H9 (cell line): ENCODE data around the gene RETN. TPM values are rescaled to one million over a fixed set of nuclear protein-coding genes. Genes with fewer than 3 reads are reported as not detected.

Source experiments
- DNase-seq: peaks from one replicate; pipeline ENCODE4 v3.0.0-alpha.2; 2017
- H2AFZ ChIP-seq: one replicate; pipeline ENCODE4 v1.6.1; 2013; ENCODE audit warnings: mild to moderate bottlenecking, low read length, control low read depth, moderate library complexity
- H2AK5ac ChIP-seq: 2 replicates; pipeline ENCODE4 v1.6.1; 2013; ENCODE audit warnings: low read length, control low read depth, mixed read lengths; ENCODE audit not compliant: insufficient read length
- H2BK120ac ChIP-seq: one replicate; pipeline ENCODE4 v1.6.1; 2013; ENCODE audit warnings: low read depth, mild to moderate bottlenecking, low read length, control low read depth, inconsistent platforms; ENCODE audit not compliant: poor library complexity, severe bottlenecking
- H2BK12ac ChIP-seq: 2 replicates; pipeline ENCODE4 v1.6.1; 2013; ENCODE audit warnings: low read length, control low read depth, mixed read lengths, low read depth; ENCODE audit not compliant: insufficient read length
- H2BK15ac ChIP-seq: 2 replicates; pipeline ENCODE4 v1.6.1; 2013; ENCODE audit warnings: low read depth, low read length, control low read depth
- H2BK20ac ChIP-seq: one replicate; pipeline ENCODE4 v1.6.1; 2013; ENCODE audit warnings: low read depth, mild to moderate bottlenecking, low read length, control low read depth, inconsistent platforms; ENCODE audit not compliant: poor library complexity, severe bottlenecking
- H2BK5ac ChIP-seq: 2 replicates; pipeline ENCODE4 v1.6.1; 2013; ENCODE audit warnings: low read length, control low read depth, mixed read lengths; ENCODE audit not compliant: insufficient read length
- H3K14ac ChIP-seq: 2 replicates; pipeline ENCODE4 v1.6.1; 2013; ENCODE audit warnings: low read length, control low read depth; ENCODE audit not compliant: insufficient read depth
- H3K18ac ChIP-seq: 2 replicates; pipeline ENCODE4 v1.6.1; 2013; ENCODE audit warnings: low read depth, mild to moderate bottlenecking, mixed read lengths, low read length, control low read depth; ENCODE audit not compliant: insufficient read length
- H3K23ac ChIP-seq: 2 replicates; pipeline ENCODE4 v1.6.1; 2013; ENCODE audit warnings: low read length, control low read depth, mixed read lengths, low read depth; ENCODE audit not compliant: insufficient read length
- H3K23me2 ChIP-seq: 2 replicates; pipeline ENCODE4 v1.6.1; 2013; ENCODE audit warnings: low read depth, mild to moderate bottlenecking, mixed read lengths, low read length, control low read depth; ENCODE audit not compliant: insufficient read length, poor library complexity, severe bottlenecking
- H3K27ac ChIP-seq: 2 replicates; pipeline ENCODE4 v1.5.1; 2013; ENCODE audit warnings: low read length, control low read depth, mixed read lengths, low read depth; ENCODE audit not compliant: insufficient read length
- H3K27me3 ChIP-seq: 2 replicates; pipeline ENCODE4 v1.6.1; 2013; ENCODE audit warnings: low read length, control low read depth, inconsistent platforms; ENCODE audit not compliant: insufficient read depth
- H3K4ac ChIP-seq: 2 replicates; pipeline ENCODE4 v1.6.1; 2013; ENCODE audit warnings: low read depth, mild to moderate bottlenecking, control low read depth, inconsistent platforms, low read length, moderate library complexity
- H3K4me1 ChIP-seq: 2 replicates; pipeline ENCODE4 v1.6.1; 2013; ENCODE audit warnings: low read length, control low read depth, inconsistent platforms; ENCODE audit not compliant: insufficient read depth
- H3K4me2 ChIP-seq: 2 replicates; pipeline ENCODE4 v1.6.1; 2013; ENCODE audit warnings: low read length, control low read depth, mixed read lengths; ENCODE audit not compliant: insufficient read length, insufficient read depth
- H3K56ac ChIP-seq: 2 replicates; pipeline ENCODE4 v1.6.1; 2013; ENCODE audit warnings: low read depth, mild to moderate bottlenecking, mixed read lengths, low read length, control low read depth; ENCODE audit not compliant: insufficient read length
- H3K79me1 ChIP-seq: 2 replicates; pipeline ENCODE4 v1.6.1; 2013; ENCODE audit warnings: low read depth, mild to moderate bottlenecking, moderate library complexity, low read length, control low read depth, inconsistent platforms; ENCODE audit not compliant: insufficient read depth, poor library complexity, severe bottlenecking
- H3K79me2 ChIP-seq: 2 replicates; pipeline ENCODE4 v1.6.1; 2013; ENCODE audit warnings: low read length, control low read depth, inconsistent platforms; ENCODE audit not compliant: insufficient read depth
- H3K9ac ChIP-seq: 2 replicates; pipeline ENCODE4 v1.6.1; 2013; ENCODE audit warnings: low read length, control low read depth, mixed read lengths; ENCODE audit not compliant: insufficient read length; ENCODE audit errors: extremely low read depth
- H3K9me3 ChIP-seq: one replicate; pipeline ENCODE4 v1.6.1; 2013; ENCODE audit warnings: low read depth, low read length, inconsistent platforms; ENCODE audit not compliant: control insufficient read depth
- H3T11ph ChIP-seq: one replicate; pipeline ENCODE4 v1.6.1; 2013; ENCODE audit warnings: mild to moderate bottlenecking, low read length, control low read depth, inconsistent platforms
- H4K20me1 ChIP-seq: one replicate; pipeline ENCODE4 v1.6.1; 2013; ENCODE audit not compliant: control insufficient read depth, insufficient read length, insufficient read depth
- H4K5ac ChIP-seq: 2 replicates; pipeline ENCODE4 v1.6.1; 2013; ENCODE audit warnings: low read depth, mild to moderate bottlenecking, mixed read lengths, low read length, control low read depth; ENCODE audit not compliant: insufficient read length
- H4K8ac ChIP-seq: replicated peaks from 2 replicates; pipeline ENCODE4 v1.6.1; 2013; ENCODE audit warnings: low read length, control low read depth, mixed read lengths, low read depth; ENCODE audit not compliant: insufficient read length
- H4K91ac ChIP-seq: 2 replicates; pipeline ENCODE4 v1.6.1; 2013; ENCODE audit warnings: low read depth, mild to moderate bottlenecking, moderate library complexity, mixed read lengths, low read length, control low read depth; ENCODE audit not compliant: insufficient read length
- H3K27ac Mint-ChIP-seq, 3 experiments: 2 replicates in 2 of 3; 3 replicates in 1 of 3; pipeline ENCODE4 v1.8.0; 2020 to 2021; ENCODE audit warnings: mixed read lengths in 3 of 3, mild to moderate bottlenecking in 1 of 3, moderate library complexity in 1 of 3
- H3K27me3 Mint-ChIP-seq: 2 replicates; pipeline ENCODE4 v1.8.0; 2021; ENCODE audit warnings: low read depth, mild to moderate bottlenecking, moderate library complexity, mixed read lengths
- H3K36me3 Mint-ChIP-seq, 3 experiments: 2 replicates in 2 of 3; 3 replicates in 1 of 3; pipeline ENCODE4 v1.8.0; 2020 to 2021; ENCODE audit warnings: low read depth in 3 of 3, mixed read lengths in 3 of 3; ENCODE audit not compliant: insufficient read depth in 1 of 3
- H3K4me1 Mint-ChIP-seq, 2 experiments: 2 replicates each; pipeline ENCODE4 v1.8.0; 2020; ENCODE audit warnings: mixed read lengths in 2 of 2
- H3K4me3 Mint-ChIP-seq, 2 experiments: 2 replicates in 1 of 2; 3 replicates in 1 of 2; pipeline ENCODE4 v1.8.0; 2020 to 2021; ENCODE audit warnings: mild to moderate bottlenecking in 2 of 2, mixed read lengths in 2 of 2, moderate library complexity in 1 of 2
- H3K9me3 Mint-ChIP-seq, 2 experiments: 2 replicates in 1 of 2; 3 replicates in 1 of 2; pipeline ENCODE4 v1.8.0; 2020; ENCODE audit warnings: mild to moderate bottlenecking in 2 of 2, mixed read lengths in 2 of 2, moderate library complexity in 1 of 2
- CTCF ChIP-seq: fragments of 200-600 bp; sonication (generic); conservative IDR thresholded peaks from 3 replicates; pipeline ENCODE4 v1.8.0; 2021; ENCODE audit warnings: antibody characterized with exemption, mild to moderate bottlenecking
- WGBS: extraction: QIAGEN DNeasy Blood & Tissue Kit; methylation state at CpG from one replicate; pipeline ENCODE4 v1.1.7; 2013; ENCODE audit warnings: missing lambda C conversion rate, low lambda C conversion rate, mixed read lengths; ENCODE audit not compliant: insufficient read length; ENCODE audit errors: extremely low coverage; 5-methylcytosine and 5-hydroxymethylcytosine counted together
- total RNA-seq: library from RNA; stranded (reverse); gene quantifications from 2 replicates; pipeline ENCODE4 v1.2.1, GENCODE V29; 2021

Gene RETN
- total RNA-seq, 1 experiment from 2014 or later, result not detected

GRCh38 chr19:7652061-7652641, 16.7 kb upstream of the RETN start:
- Histone ChIP-seq H3K27ac (no peak overlapping the region), H4K20me1 (no peaks in the 10 kb centered on the region), H2BK15ac (no peak overlapping the region), H3K23me2 (no peaks in the 10 kb centered on the region), H3K4ac (no peak overlapping the region), H2BK5ac (no peak overlapping the region), H3K18ac (no peak overlapping the region), H2BK12ac (no peak overlapping the region), H2AFZ (peak overlapping the region; percentile 6), H3K4me2 (peak overlapping the region; percentile 14), H3K23ac (no peak overlapping the region), H2BK120ac (no peak overlapping the region), H4K5ac (no peak overlapping the region), H3K9ac (no peak overlapping the region), H2AK5ac (no peak overlapping the region), H3K14ac (no peak overlapping the region), H3K4me1 (no peaks in the 10 kb centered on the region), H3K27me3 (peaks cover 4% of the 10 kb centered on the region; the same call in 1 of the 2 replicates), H4K8ac (no peak overlapping the region), H3K79me2 (no peaks in the 10 kb centered on the region), H3T11ph (no peak overlapping the region), H3K56ac (no peak overlapping the region), H4K91ac (no peak overlapping the region), H3K9me3 (no peaks in the 10 kb centered on the region), H3K79me1 (no peaks in the 10 kb centered on the region), H2BK20ac (no peak overlapping the region)
- Mint-ChIP-seq H3K36me3 (no peaks in the 10 kb centered on the region), H3K4me3 (peak overlapping the region in 1 of 2 experiments; percentile 61; a peak in 3 of 5 replicates), H3K27me3 (peaks cover 74% of the 10 kb centered on the region), H3K9me3 (peaks cover 0 to 3% of the 10 kb centered on the region in 2 experiments; a peak in 2 of 5 replicates), H3K27ac (no peak overlapping the region), H3K4me1 (peaks cover 3 to 4% of the 10 kb centered on the region in 2 experiments)
- DNase-seq, result peak; percentile 83
- TF ChIP-seq CTCF, result peak; percentile 99
- WGBS, result no CpG with 5 or more reads among the region's 28 CpGs
